NCI-H1105 (cell line): ENCODE data around the gene ARHGDIA.
"Not testable (repeated sequence)": the region's sequence is repeated elsewhere in the genome, so short reads cannot be mapped to it uniquely, and the experiment has no call there.

Experiments
- DNase-seq: peaks from one replicate; lab custom pipeline; 2025; lab: John Stamatoyannopoulos, UW

The ARHGDIA gene

DNA sequence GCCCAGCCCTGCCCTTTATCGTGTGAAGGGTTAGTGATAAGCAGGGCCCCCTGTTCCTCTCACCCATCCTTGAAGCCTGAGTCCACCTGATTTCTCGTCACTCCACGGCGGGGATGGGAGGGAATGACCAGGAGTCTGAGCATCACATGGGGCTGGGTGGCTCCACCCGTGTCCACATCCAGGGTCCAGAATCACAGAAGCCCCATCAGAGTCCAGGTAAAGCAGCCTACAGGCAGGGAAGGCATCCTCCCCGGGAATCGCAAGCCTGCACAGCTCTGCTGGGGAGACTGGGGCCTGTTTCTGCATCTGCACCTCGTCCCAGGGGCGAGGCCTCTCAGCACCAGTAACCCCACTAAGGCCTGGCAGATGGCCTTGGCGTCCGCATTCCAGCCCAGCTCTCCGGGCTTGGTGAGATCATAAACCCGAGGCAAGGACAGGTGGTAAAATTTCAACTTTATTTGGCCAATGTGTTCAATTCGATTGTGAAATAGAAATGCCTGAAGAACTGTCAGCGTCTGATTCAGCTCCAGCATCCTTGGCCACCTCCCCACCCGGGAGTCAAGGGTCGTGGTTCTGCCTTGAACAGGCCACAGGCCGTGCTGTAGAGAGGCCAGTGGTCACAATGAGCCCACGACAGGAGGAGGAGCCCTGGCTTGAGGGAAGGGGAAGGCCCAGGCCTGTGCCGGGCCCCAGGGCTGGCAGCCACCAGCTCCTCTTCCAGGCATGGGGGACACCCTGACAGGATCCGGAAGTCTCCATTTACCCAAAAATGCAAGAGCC lies 28.2 kb downstream of the ARHGDIA start:
- no peak for DNase-seq

DNA sequence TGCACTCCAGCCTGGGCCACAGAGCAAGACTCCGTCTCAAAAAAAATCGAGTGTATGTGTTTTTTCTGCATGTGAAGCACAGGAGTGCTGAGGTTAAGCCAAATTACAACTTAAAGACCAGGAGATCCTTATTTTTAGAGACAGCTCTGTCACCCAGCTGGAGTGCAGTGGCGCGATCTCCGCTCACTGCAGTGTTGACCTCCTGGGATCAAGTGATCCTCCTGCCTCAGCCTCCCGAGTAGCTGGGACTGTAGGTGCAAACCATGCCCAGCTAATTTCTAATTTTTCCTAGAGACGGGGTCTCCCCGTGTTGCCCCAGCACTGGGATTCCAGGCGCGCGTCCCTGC lies 28.8 kb downstream of the ARHGDIA start:
- DNase-seq: no peak

DNA sequence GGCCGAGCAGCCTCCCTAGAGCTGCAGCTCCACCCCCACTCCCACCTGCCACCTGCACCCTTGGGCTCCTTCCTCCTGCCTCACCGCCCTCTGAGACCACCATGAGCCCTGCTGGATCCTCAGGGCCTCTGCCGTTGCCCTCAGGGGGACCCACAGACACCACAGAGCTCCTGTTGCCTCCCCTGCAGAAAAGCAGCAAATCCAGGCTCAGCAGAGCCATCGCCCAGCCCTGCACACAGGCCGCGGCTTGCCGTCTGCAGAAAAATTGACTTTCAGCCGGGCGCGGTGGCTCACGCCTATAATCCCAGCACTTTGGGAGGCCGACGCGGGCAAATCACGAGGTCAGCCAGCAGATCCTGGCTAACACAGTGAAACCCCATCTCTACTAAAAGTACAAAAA lies 29.3 kb downstream of the ARHGDIA start:
- DNase-seq: no peak

DNA sequence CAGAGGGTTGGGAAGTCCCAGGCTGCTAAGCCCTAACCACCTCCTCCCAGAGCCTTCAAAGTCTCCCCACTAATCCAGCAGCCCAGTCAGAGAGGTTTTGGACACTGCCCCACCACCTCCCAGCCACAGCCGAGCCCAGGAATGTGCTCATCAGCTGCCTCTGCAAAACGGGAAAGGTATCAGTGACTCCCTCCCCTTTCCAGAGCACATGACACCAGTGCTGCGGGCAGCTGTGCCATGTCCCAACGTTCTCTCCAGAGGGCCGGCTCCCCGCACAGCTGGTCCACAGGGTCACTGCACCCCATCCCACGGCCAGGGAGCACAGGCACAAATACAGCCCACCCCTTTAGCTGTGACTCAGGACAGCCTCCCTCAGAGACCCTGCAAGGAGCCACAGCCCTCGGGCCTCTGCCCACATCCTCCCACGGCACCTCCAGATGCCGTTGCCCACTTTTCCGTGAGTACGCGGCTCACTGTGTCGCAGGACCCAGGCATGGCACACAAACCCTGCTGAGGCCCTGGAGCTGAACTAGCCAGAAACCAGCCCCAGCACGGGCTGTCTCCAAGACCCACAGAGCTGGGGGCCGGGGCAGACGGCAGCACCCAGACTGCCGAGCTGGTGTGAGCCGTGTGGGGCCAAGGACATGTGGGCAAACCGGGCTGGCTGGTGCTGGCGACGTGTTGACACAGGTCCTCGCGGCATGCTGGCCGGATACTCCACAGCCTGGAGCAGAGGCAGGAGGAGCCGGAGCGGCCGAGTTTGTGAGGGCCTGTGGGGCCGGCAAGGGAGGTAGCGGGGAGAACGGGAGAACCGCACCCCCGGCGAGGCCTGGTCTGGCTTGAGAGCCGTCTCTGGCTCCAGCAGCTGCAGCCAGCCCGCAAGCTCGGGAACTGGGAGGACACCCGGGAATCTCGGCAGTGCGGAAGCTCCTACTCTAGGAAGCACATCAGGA lies 30.0 kb downstream of the ARHGDIA start:
- no peak for DNase-seq

DNA sequence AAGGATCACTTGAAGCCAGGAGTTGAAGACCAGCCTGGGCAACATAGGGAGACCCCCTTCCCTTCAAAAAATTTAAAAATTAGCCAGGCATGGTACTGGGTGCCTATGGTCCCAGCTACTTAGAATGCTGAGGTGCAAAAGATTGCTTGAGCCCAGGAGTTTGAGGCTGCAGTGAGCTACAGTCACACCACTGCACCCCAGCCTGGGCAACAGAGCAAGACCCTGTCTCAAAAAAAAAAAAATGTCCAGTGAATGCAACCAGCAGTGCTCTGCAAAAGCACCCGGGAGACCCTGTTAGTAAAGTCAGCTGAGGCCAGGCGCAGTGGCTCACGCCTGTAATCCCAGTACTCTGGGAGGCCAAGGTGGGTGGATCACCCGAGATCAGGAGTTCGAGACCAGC lies 31.1 kb downstream of the ARHGDIA start:
- DNase-seq: not testable (repeated sequence)

DNA sequence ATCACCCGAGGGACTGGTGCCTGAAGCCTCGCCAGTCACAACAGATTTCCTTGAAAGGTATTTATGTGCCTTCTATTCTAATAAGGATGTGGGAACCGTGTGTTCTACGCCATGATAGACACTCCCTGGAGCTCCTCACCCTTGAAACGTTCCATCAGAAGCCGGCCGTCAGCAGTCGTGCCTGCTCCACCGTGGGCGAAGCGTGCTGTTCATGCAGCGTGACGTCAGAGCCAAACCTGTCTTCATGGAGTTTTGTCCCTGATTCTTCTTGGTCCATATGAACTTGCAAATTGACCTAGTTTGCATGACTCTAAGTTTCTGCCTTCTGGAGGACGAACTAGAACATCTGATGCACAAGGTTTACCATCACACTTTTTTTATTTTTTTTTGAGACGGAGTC lies 31.8 kb downstream of the ARHGDIA start:
- DNase-seq: no peak

DNA sequence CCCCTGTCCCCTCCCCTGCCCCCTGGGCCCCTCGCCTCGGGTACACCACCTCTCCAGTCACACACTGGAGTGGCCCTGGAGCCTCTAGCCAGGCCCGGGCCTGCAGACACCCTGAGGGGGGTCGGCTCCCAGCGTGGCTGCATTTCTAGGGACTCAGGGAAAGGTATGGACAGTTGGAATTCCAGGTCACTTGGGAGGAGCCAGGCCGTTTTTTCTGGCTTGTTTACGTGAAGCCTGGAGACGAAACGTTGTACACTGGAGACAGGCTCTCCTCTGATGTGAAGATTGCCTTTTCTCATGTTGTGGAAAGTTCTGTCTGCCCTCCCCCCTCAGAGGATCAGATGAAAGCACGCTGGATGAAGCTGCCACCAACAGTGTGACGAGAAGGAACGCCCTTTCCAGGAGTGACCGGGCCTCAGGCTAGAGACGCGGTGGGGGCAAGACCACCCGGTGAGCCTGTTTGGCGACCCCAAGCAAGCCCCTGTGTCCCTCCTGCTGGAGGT lies 32.3 kb downstream of the ARHGDIA start:
- no peak for DNase-seq

DNA sequence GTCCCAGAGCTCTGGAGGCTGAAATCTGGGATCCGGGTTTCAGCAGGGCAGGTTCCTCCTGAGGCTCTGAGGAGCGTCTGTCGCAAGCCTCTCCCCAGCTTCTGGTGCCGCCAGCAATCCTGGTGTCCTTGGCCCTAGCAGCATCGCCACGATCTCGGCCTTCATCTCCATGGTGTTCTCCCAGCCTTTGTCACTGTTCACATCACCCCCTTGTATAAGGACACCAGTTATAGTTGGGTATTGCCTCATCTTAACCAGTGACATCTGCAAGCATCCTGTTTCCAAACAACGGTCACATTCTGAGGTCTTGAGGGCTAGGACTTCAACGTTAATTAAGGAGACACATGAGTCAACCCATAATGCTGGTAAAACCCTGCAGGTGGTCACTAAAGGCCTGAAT lies 33.5 kb downstream of the ARHGDIA start:
- DNase-seq: no peak

DNA sequence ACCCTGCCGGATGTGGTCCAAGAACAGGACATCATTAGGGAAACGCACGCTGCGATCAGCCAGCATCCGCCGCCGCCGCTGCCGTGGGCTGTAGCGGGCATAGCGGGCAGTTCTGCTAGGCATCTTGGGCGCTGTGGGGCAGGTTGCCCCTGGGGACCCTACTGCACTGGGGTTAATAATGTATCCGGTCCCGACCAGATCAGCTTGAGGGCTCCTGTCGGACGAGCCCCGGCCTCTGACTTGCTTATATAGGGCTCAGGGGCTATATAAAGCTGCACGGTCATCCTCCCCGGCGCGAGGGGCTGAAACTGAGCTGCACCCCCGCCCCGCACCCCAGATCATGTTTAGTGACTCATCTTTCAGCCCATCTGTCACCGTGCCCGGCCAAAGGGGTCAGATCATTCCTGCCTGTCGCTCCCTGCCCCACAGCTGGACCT lies 36.3 kb downstream of the ARHGDIA start, which contains the start of gene PPP1R27:
Gene PPP1R27 (minus strand): TSS at position 220 of the 437 bp plus-strand sequence. CDS start 97 bp downstream, at position 123.
- DNase-seq: no peak

DNA sequence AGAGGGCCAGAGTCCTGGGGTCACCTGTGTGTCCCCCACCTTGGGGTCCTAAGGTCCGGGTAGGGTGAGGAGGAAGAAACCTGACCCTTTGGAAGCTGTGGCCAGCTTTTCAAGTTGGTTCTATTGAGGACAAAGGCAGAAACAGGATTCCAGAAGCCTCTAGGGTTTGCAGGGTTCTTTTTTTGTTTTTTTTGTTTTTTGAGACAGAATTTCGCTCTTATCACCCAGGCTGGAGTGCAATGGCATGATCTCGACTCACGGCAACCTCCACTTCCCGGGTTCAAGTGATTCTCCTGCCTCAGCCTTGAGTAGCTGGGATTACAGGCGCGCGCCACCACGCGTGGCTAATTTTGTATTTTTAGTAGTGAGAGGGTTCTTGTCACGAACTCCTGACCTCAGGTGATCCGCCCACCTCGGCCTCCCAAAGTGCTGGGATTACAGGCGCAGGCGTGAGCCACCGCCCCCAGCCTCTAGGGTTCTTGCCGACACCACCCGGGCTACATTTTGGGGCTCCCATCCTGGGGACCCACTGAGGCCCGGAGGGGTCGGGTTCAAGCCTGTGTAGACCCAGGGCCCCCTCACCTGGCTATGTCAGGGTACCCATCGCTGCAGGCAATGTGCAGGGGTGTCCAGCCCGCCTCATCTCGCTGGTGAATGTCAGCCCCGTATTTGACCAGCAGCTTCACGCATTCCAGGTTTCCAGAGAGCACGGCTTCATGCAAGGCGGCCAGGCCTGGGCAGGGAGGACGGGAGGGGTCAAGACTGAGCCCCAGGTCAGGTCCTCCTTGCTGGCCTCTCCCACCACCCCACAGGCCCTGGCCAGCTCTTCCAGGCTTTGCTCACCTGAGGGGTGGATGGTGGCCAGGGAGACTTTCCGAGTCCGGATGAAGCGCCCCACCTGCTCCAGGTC lies 37.0 kb downstream of the ARHGDIA start:
- DNase-seq: no peak

DNA sequence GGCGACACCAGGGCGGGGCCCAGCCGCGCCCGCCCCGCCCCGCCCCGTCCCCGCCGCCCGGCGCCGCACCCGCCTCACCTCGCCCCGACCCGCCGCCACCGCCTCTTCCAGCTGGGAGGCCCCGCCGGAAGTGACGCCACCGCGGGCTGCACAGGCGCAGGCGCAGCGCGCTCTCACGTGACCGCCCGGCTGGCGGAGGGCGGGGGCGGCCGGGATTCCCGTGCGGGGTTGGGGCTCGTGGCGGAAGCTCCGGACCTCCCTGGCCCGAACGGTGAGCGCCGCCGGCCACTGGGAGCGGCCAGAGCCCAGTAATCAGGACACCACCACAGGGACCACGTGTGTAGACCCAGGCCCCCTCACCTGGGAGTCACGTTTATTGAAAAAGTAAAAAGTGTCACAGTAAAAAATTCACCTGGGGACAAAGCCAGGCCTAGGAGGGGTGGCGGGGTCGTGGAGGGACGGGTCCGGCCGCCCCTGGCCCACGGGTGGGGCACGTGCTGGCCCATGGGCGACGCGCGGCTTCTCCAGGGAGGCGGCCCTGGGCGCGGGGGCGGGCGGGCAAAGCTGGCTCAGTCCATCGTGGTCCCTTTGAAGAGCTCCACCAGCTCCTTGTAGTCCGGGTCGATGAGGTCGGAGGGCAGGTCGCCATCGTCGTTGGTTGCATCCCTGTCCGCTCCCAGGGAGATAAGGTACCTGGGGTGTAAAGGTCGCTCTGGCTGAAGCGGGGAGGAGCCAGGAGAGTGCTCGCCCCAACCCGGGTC lies 37.8 kb downstream of the ARHGDIA start, which contains the start of gene MCRIP1:
Gene MCRIP1 (minus strand): TSS at position 132 of the 761 bp plus-strand sequence. CDS start 8,785 bp downstream, outside the sequence.
- peak; percentile 84 for DNase-seq

DNA sequence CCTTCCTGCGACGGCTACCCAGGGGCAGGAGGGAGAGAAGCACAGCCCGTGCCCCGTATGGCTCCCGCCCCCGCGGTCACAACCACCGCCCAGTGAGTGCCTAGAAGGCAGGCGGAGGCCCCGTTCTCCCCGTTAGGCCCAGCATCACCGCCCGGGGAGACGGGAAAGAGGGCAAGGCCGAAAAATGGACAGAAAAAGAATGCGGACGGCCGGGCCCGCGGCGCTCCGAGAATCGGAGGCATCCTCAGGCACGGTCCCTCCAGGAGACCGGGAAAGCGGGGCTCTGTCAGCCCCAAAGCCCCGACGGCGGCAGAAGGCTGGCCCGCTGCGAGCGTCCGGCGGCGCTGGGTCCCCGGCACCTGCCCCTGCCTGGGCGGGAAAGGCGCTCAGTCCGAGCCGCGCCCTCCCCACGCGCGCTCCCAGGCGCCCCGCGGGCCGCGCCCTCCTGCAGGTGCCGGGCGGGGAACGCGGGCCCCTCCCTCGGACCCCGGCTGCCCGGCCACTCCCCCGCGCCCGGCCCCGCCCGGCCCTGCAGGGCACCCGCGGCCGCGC lies 38.5 kb downstream of the ARHGDIA start:
- DNase-seq: no peak

DNA sequence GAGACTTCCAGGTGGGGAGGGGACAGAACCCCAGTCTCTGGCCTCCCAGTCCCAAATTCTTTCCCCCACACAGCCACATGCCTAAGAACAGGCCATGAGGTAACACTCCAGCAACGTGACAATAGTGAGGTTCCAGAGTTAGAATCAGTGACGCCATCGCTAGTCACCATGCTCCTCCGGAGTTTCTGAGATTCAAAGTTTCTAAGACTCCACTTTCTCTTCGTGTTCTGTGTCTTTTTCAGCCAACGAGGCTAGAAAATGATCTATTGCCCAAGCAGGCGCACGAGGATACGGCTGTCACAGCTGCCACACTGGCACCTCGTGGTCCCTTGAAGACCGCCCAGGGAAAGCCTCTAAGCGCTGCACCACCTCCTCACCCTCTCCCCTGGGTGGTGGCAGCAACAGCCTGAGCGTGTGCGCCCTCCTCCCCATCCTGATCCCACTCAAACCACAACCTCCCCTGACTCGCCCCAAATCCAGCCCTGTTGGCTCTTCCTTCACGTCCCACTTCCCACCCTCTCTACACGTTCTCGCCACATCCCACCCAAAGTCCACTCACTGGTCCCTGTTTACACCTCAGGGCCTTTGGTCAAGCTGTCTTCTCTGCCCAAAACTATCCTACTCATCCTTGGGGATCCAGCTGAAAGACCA lies 39.1 kb downstream of the ARHGDIA start:
- DNase-seq: no peak

DNA sequence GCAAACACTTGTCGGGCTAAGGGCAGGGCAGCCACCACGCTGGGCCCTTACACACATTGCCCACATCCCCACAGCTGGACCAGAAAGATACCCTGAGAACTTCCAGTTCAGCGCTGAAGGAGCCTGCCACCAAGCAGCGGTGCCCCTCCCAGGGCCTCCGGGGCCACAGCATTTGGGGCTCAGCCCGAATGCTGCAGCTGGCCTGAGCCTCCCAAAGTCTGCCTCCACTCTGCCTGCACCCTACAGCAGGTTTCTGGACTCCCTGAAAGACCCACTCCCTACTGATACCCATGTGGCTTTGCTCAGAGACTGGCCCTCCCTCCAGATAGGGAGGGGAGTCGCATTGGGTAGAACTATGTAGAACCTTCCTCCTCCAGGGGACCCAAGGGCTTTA lies 39.6 kb downstream of the ARHGDIA start:
- DNase-seq: no peak

DNA sequence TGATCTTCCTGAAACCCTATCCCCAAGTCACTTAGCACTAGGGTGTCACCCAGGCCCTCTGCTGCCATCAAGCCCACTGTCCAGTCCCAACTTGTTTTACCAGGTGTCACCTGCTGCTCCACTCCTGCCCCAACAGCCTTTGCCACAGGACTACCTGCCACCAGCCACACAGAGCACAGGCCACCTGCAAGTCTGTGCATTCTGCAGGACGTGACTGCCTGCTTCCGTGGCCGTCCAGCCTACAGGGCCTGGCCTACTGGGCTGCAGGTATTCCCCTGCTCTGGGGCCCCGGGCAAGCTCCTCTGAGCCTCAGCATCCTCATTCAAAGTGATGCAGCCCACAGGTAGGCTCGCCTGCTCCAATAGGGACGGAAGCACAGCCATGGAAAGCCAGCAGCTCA lies 41.3 kb downstream of the ARHGDIA start:
- no peak for DNase-seq

DNA sequence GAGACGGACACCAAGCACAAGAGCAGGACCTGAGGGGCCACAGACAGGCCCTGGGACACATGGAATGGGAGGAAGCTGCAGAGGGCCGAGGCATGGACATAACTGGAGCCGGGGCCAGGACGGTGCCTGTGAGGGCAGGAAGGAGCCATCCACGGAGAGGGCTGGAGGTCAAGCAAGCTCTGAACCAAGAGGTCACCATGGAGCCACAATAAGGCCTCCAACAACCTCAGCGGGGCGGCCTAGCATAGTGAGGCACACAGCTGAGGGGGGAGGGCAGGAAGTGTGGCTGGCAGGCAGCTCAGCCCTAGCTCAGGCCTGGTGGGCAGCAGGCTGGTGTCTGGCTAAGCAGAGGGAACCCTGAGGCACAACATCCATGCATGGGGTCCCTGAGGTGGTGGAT lies 42.5 kb downstream of the ARHGDIA start:
- no peak for DNase-seq

DNA sequence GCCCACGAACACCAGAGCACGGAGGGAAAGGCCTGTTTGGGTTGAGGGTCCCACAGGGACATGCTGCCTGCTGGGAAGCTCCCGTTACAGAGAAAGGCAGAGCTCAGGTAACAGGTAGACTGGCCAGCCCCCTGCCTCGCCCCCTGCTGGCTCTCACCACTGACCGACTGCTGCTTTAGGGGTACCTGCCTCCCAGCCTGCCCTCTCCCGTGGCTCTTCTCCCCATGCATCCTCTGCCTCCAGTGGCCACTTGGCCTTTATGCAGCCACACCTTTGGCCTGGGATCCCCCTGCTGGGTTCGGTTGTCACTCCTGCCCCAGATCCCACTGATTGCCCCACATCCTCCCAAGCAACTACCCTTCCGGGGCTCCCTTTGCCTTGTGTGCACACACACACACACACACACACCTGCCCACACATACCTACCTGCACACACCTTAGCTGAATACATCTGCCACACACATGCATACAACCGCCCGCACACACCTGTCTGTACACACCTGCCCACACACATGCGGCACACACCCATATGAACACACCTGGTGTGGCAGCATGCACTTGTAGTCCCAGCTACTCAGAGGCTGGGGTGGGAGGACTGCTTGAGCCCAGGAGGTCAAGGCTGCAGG lies 45.2 kb downstream of the ARHGDIA start:
- no peak for DNase-seq

DNA sequence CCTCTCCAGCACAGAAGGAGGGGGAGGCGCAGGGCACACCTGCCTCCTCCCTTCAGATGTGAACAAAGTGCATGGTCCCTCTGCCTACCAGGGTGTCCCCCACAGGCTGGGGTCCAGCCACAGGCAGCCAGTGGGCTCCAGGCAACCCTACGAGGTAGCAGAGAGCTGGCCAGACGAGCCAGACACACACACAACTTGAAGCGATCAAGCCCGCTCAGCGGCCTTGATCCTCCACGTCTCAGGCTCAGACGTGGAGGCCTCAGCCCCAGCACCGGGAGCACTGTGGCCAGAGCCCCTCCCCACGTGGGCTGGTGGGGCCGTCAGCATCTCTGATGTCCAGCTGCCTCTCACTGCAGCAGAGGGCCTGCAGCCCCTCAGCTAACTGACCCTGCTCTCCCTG lies 46.5 kb downstream of the ARHGDIA start:
- no peak for DNase-seq

DNA sequence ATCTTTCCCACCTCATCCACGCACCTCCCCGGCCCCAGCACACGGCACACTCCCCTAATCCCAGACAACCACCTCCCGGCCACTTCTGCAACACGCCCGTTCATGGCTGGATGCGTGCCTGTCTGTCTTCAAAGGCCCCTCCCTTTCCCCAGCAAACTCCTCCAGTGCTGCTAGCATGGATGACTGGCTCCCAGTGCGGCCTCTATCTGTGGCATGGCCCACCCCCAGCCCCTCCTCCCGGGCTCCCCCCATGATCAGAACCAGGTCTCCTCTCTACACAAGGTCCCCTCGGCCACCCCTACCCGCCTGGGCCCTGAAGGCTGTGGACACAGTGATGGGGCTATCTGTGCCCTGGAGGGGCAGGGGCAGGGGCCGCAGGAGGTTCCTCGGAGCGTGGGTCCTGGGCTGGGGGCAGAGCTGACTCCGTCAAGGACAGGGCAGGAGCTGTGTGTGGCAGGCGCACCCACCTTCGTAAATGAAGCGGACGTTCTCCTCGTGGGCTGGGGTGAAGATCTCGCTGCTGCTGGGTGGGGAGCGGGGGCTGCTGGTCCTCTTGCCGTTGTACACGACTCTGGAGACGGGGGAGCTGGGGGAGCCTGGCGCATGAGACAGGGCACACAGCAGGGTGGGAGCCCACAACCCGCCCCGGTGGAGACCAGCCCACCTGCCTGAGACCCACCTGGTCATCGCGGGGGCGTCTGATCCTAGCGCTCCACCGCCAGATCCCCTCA lies 47.2 kb downstream of the ARHGDIA start:
- no peak for DNase-seq
